ENCODE measurements around the gene MACROD1.
"Not testable (repeated sequence)": the region's sequence is repeated elsewhere in the genome, so short reads cannot be mapped to it uniquely, and the experiment has no call there.

GRCh38 chr11:64047373-64047772, 118.5 kb downstream of the MACROD1 start:
- TF ChIP-seq POLR2A, CTCF (IDR thresholded peaks at IDR 0.05): not testable (repeated sequence)
